ENCODE data around the gene CCDC9.

CCDC9 gene

GRCh38 chr19:47312366-47313006 is 56.2 kb downstream of the CCDC9 start:
- H3K4me3 ChIP-seq (ENCODE audit: low read depth, low read length, poor library complexity, severe bottlenecking), result no peak overlapping the region
- no peaks in the 10 kb centered on the region for H4K20me1 ChIP-seq (ENCODE audit: insufficient read depth, low read length)
- no peak overlapping the region for H2AFZ ChIP-seq (ENCODE audit: low read length)
- H3K79me2 ChIP-seq (ENCODE audit: insufficient read depth, low read length), result no peaks in the 10 kb centered on the region
- no peak overlapping the region for H3K9ac ChIP-seq (ENCODE audit: low read length)
- no peaks in the 10 kb centered on the region; the same call in 1 of the 2 replicates for H3K27me3 ChIP-seq (ENCODE audit: insufficient read depth, low read length)
- no peaks in the 10 kb centered on the region for H3K4me1 ChIP-seq (ENCODE audit: insufficient read depth, low read length, severe bottlenecking)
- no peaks in the 10 kb centered on the region for H3F3A ChIP-seq (ENCODE audit: insufficient read depth, low read length)
- no peaks in the 10 kb centered on the region for H3K9me2 ChIP-seq (ENCODE audit: low read depth, low read length)
- TF ChIP-seq EZH2 (IDR thresholded peaks at IDR 0.05; ENCODE audit: borderline replicate concordance, low read length), result no peak
- TF ChIP-seq CTCF (IDR thresholded peaks at IDR 0.05; ENCODE audit: low read length), result no peak
- H3K9me3 ChIP-seq (ENCODE audit: low read length), result no peaks in the 10 kb centered on the region
- H3K36me3 ChIP-seq (ENCODE audit: insufficient read depth, low read length), result no peaks in the 10 kb centered on the region
- H3K27ac ChIP-seq (ENCODE audit: low read depth, low read length, poor library complexity, severe bottlenecking), result no peak overlapping the region
- H3K4me2 ChIP-seq (ENCODE audit: low read length), result no peak overlapping the region

- TF ChIP-seq EZH2 (IDR thresholded peaks at IDR 0.05; ENCODE audit: borderline replicate concordance, low read length) (no peak), CTCF (IDR thresholded peaks at IDR 0.05; ENCODE audit: low read length) (no peak)
- Histone ChIP-seq H3K36me3 (ENCODE audit: insufficient read depth, low read length) (no peaks in the 10 kb centered on the region), H3K9me2 (ENCODE audit: low read depth, low read length) (no peaks in the 10 kb centered on the region), H4K20me1 (ENCODE audit: insufficient read depth, low read length) (no peaks in the 10 kb centered on the region), H2AFZ (ENCODE audit: low read length) (no peak overlapping the region), H3K79me2 (ENCODE audit: insufficient read depth, low read length) (no peaks in the 10 kb centered on the region), H3K27ac (ENCODE audit: low read depth, low read length, poor library complexity, severe bottlenecking) (no peak overlapping the region), H3K4me3 (ENCODE audit: low read depth, low read length, poor library complexity, severe bottlenecking) (no peak overlapping the region), H3K4me2 (ENCODE audit: low read length) (no peak overlapping the region), H3K9me3 (ENCODE audit: low read length) (no peaks in the 10 kb centered on the region), H3K27me3 (ENCODE audit: insufficient read depth, low read length) (no peaks in the 10 kb centered on the region; the same call in 1 of the 2 replicates), H3K4me1 (ENCODE audit: insufficient read depth, low read length, severe bottlenecking) (no peaks in the 10 kb centered on the region), H3F3A (ENCODE audit: insufficient read depth, low read length) (no peaks in the 10 kb centered on the region), H3K9ac (ENCODE audit: low read length) (no peak overlapping the region)
Observed at GRCh38 chr19:47313754-47314295, 57.5 kb downstream of the CCDC9 start.

- Histone ChIP-seq H3K9me3 (ENCODE audit: low read length) (no peaks in the 10 kb centered on the region), H3K27me3 (ENCODE audit: insufficient read depth, low read length) (no peaks in the 10 kb centered on the region; the same call in 1 of the 2 replicates), H3K9ac (ENCODE audit: low read length) (no peak overlapping the region), H3K36me3 (ENCODE audit: insufficient read depth, low read length) (no peaks in the 10 kb centered on the region), H3K4me2 (ENCODE audit: low read length) (no peak overlapping the region), H4K20me1 (ENCODE audit: insufficient read depth, low read length) (no peaks in the 10 kb centered on the region), H2AFZ (ENCODE audit: low read length) (no peak overlapping the region), H3K4me3 (ENCODE audit: low read depth, low read length, poor library complexity, severe bottlenecking) (no peak overlapping the region), H3K9me2 (ENCODE audit: low read depth, low read length) (no peaks in the 10 kb centered on the region), H3F3A (ENCODE audit: insufficient read depth, low read length) (no peaks in the 10 kb centered on the region), H3K79me2 (ENCODE audit: insufficient read depth, low read length) (no peaks in the 10 kb centered on the region), H3K4me1 (ENCODE audit: insufficient read depth, low read length, severe bottlenecking) (no peaks in the 10 kb centered on the region), H3K27ac (ENCODE audit: low read depth, low read length, poor library complexity, severe bottlenecking) (no peak overlapping the region)
- TF ChIP-seq EZH2 (IDR thresholded peaks at IDR 0.05; ENCODE audit: borderline replicate concordance, low read length) (no peak), CTCF (IDR thresholded peaks at IDR 0.05; ENCODE audit: low read length) (no peak)
Observed at GRCh38 chr19:47315125-47315821, 58.9 kb downstream of the CCDC9 start.
